Endodermal cell (in vitro differentiated cells): ENCODE data around the gene FGF22. TPM values are rescaled to one million over a fixed set of nuclear protein-coding genes. Genes with fewer than 3 reads are reported as not detected.
A peak's percentile ranks its signal among the peaks of the same experiment; 100 is the strongest.
"Not testable (repeated sequence)": the region's sequence is repeated elsewhere in the genome, so short reads cannot be mapped to it uniquely, and the experiment has no call there.

Experiments used
- DNase-seq: peaks from one replicate; pipeline ENCODE4 v3.0.0-alpha.2; 2017
- H3K27ac ChIP-seq: 2 replicates; pipeline ENCODE4 v1.5.1; 2013; ENCODE audit warnings: mild to moderate bottlenecking, low read depth, low read length, moderate library complexity
- H3K27me3 ChIP-seq: 2 replicates; pipeline ENCODE4 v1.6.1; 2013; ENCODE audit warnings: mild to moderate bottlenecking, low read length, moderate library complexity; ENCODE audit not compliant: insufficient read depth, control insufficient read depth, poor library complexity, severe bottlenecking
- H3K36me3 ChIP-seq: 2 replicates; pipeline ENCODE4 v1.7.0; 2013; ENCODE audit warnings: mild to moderate bottlenecking, low read length, moderate library complexity; ENCODE audit not compliant: control insufficient read depth, insufficient read depth
- H3K4me1 ChIP-seq: one replicate; pipeline ENCODE4 v1.7.0; 2013; ENCODE audit warnings: low read length; ENCODE audit not compliant: control insufficient read depth, insufficient read depth
- H3K4me3 ChIP-seq: 2 replicates; pipeline ENCODE4 v1.5.1; 2013; ENCODE audit warnings: mild to moderate bottlenecking, low read length, moderate library complexity
- H3K9ac ChIP-seq: 2 replicates; pipeline ENCODE4 v1.6.1; 2013; ENCODE audit warnings: mild to moderate bottlenecking, low read length, moderate library complexity; ENCODE audit not compliant: poor library complexity, severe bottlenecking; ENCODE audit errors: extremely low read depth
- H3K9me3 ChIP-seq: 2 replicates; pipeline ENCODE4 v1.6.1; 2013; ENCODE audit warnings: mild to moderate bottlenecking, low read length, moderate library complexity; ENCODE audit not compliant: control insufficient read depth
- H3K27ac Mint-ChIP-seq: 2 replicates; pipeline ENCODE4 v1.8.0; 2020; ENCODE audit warnings: mixed read lengths
- H3K27me3 Mint-ChIP-seq: 2 replicates; pipeline ENCODE4 v1.8.0; 2021; ENCODE audit warnings: mild to moderate bottlenecking, mixed read lengths; ENCODE audit not compliant: insufficient read depth
- H3K36me3 Mint-ChIP-seq: 2 replicates; pipeline ENCODE4 v1.8.0; 2020; ENCODE audit warnings: low read depth, mixed read lengths
- H3K4me1 Mint-ChIP-seq: 2 replicates; pipeline ENCODE4 v1.8.0; 2020; ENCODE audit warnings: mixed read lengths
- H3K4me3 Mint-ChIP-seq: 2 replicates; pipeline ENCODE4 v1.8.0; 2020; ENCODE audit warnings: mild to moderate bottlenecking, moderate library complexity, mixed read lengths
- H3K9me3 Mint-ChIP-seq: 2 replicates; pipeline ENCODE4 v1.8.0; 2020; ENCODE audit warnings: mild to moderate bottlenecking, mixed read lengths
- CTCF ChIP-seq: fragments of 200-600 bp; sonication (generic); conservative IDR thresholded peaks from 2 replicates; pipeline ENCODE4 v1.5.0; 2021; ENCODE audit warnings: antibody characterized with exemption, mild to moderate bottlenecking
- WGBS, 2 experiments: methylation state at CpG; one replicate each; pipeline versions ENCODE4 v1.1.5 to v1.1.7; 2013; ENCODE audit warnings: missing lambda C conversion rate in 2 of 2, mixed read lengths in 1 of 2; ENCODE audit not compliant: insufficient coverage in 1 of 2, insufficient read length in 1 of 2; 5-methylcytosine and 5-hydroxymethylcytosine counted together
- total RNA-seq, 2 donors: library from RNA; stranded (reverse); fragmentation: NEBNext Ultra II Directional in 1 of 2; extraction: Animal tissue kit (Norgen Biotek cat#: 25700) in 1 of 2; gene quantifications; 2 replicates in 1 of 2; 3 replicates in 1 of 2; pipeline ENCODE4 v1.2.1, GENCODE V29; 2021

The FGF22 gene
- total RNA-seq, 2 donors from 2014 or later = 0.81 to 0.82 TPM

GRCh38 chr19:623974-624373, 15.7 kb upstream of the FGF22 start:
- no peaks in the 10 kb centered on the region for H3K27me3 ChIP-seq
- Mint-ChIP-seq H3K4me1 (no peaks in the 10 kb centered on the region), H3K27me3 (no peaks in the 10 kb centered on the region), H3K36me3 (peaks cover 44% of the 10 kb centered on the region), H3K9me3 (no peaks in the 10 kb centered on the region), H3K4me3 (no peak overlapping the region), H3K27ac (peak overlapping the region; percentile 17)
- no peak for TF ChIP-seq CTCF
- no peak overlapping the region for H3K9ac ChIP-seq
- peaks cover 24% of the 10 kb centered on the region for H3K36me3 ChIP-seq
- H3K4me1 ChIP-seq = no peaks in the 10 kb centered on the region
- H3K27ac ChIP-seq = no peak overlapping the region
- H3K9me3 ChIP-seq = no peaks in the 10 kb centered on the region
- DNase-seq = no peak
- WGBS, 2 experiments = 79 to 92% methylated on average over 23 to 24 of the region's 24 CpGs
- no peak overlapping the region for H3K4me3 ChIP-seq

DNA sequence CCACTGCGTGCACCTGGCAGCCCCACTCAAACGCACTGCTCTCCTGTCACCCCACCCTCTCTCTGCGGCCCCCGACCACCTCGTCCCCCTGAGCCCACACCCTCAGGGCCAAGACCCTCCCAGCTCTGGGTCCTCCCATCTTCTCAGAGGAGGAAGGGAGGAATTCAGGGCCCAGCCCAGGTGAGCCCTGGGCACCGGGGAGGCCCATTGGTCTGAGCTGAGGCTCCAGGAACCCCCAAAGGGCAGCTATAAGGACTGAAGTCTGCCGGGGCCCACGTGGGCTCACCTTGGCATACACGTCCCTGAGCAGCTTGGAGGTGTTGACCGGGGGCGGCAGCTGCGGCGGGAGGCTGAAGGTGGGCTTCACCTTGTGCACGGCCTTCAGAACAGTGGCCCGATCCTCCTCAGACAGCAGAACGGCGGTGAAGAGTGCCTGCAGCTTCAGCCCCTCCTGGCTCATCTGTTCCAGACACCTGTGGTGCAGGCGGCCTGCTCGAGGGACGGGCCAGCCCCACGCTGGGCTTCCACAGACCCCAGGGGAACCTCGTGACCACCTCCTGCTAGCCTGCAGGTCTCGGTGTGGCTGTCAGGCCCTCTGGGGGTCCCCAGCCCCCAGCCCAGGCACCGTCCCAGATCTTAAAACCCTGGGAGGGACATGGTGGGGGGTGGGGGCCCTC, 15.1 kb upstream of the FGF22 start:
- Histone ChIP-seq H3K27ac (no peak overlapping the region), H3K4me3 (no peak overlapping the region), H3K9ac (no peak overlapping the region), H3K36me3 (peaks cover 29% of the 10 kb centered on the region), H3K9me3 (no peaks in the 10 kb centered on the region), H3K27me3 (no peaks in the 10 kb centered on the region), H3K4me1 (no peaks in the 10 kb centered on the region)
- Mint-ChIP-seq H3K9me3 (no peaks in the 10 kb centered on the region), H3K4me3 (no peak overlapping the region), H3K27me3 (no peaks in the 10 kb centered on the region), H3K4me1 (no peaks in the 10 kb centered on the region), H3K27ac (no peak overlapping the region), H3K36me3 (peaks cover 48% of the 10 kb centered on the region)
- WGBS, 2 experiments = 92 to 98% methylated on average over 13 to 24 of the region's 24 CpGs
- no peak for DNase-seq
- TF ChIP-seq CTCF = no peak

DNA sequence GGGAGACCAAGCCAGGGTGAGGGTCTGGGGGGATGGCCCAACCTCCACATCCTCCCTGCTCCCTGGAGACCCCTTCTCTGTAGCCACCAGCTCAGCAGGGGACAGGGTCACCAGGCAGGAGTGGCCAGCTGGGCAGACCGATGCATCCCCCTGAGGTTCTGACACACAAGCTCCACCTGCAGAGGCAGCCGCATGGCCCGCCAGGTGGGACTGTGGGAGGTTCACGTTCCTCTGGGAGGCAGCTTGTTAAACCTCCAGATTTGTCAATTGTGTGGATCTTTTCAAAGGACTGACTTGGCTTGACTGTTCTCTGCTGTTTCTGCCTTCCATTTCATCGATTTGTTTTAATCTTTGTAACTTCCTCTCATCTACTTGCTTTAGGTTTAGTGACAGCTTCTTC, 14.4 kb upstream of the FGF22 start:
- no peaks in the 10 kb centered on the region for H3K4me1 Mint-ChIP-seq
- no peak for DNase-seq
- Histone ChIP-seq H3K27me3 (no peaks in the 10 kb centered on the region), H3K9me3 (no peaks in the 10 kb centered on the region), H3K27ac (no peak overlapping the region), H3K4me3 (no peak overlapping the region), H3K36me3 (peaks cover 33% of the 10 kb centered on the region), H3K9ac (no peak overlapping the region), H3K4me1 (no peaks in the 10 kb centered on the region)
- TF ChIP-seq CTCF = no peak
- no peaks in the 10 kb centered on the region for H3K27me3 Mint-ChIP-seq
- no peak overlapping the region for H3K27ac Mint-ChIP-seq
- no peak overlapping the region for H3K4me3 Mint-ChIP-seq
- no peaks in the 10 kb centered on the region for H3K9me3 Mint-ChIP-seq
- peaks cover 48% of the 10 kb centered on the region for H3K36me3 Mint-ChIP-seq
- WGBS, 2 experiments = 95 to 100% methylated on average over 4 to 5 of the region's 5 CpGs

- not testable (repeated sequence) for H3K9me3 ChIP-seq, H3K27me3 Mint-ChIP-seq, H3K4me1 Mint-ChIP-seq, H3K27ac ChIP-seq, H3K4me3 ChIP-seq, H3K9ac ChIP-seq, H3K4me3 Mint-ChIP-seq, H3K4me1 ChIP-seq, DNase-seq, H3K27me3 ChIP-seq, H3K9me3 Mint-ChIP-seq, H3K27ac Mint-ChIP-seq
- peaks cover 54% of the 10 kb centered on the region for H3K36me3 Mint-ChIP-seq
- peaks cover 38% of the 10 kb centered on the region for H3K36me3 ChIP-seq
- 91 to 100% methylated on average over 2 to 6 of the region's 7 CpGs for WGBS, 2 experiments
Observed at GRCh38 chr19:626566-626965, 13.1 kb upstream of the FGF22 start.
